Transverse colon (tissue), 3 donors: ENCODE results near the gene RHBDL2.

ENCODE experiments used
- CTCF ChIP-seq, 5 experiments: fragments of 200-600 bp in 3 of 5; fragments of 450-650 bp in 2 of 5; sonication (generic) in 3 of 5; IDR thresholded peaks; 1 replicate in 2 of 5; 2 replicates in 3 of 5; pipeline ENCODE4 v1.5.1; 2016 to 2017; ENCODE audit warnings: antibody characterized with exemption in 5 of 5, inconsistent platforms in 3 of 5, mild to moderate bottlenecking in 2 of 5, moderate library complexity in 1 of 5
- POLR2A ChIP-seq: fragments of 450-650 bp; IDR thresholded peaks from one replicate; pipeline ENCODE4 v1.6.1; 2016; ENCODE audit warnings: antibody characterized with exemption, mild to moderate bottlenecking, moderate library complexity

- TF ChIP-seq CTCF (IDR thresholded peaks at IDR 0.05) (peak in 4 of 5 experiments; percentile 23 to 63 (median 38)), POLR2A (peak; percentile 48)
Observed at GRCh38 chr1:38873027-38873969, 68.3 kb downstream of the RHBDL2 start, which contains the start of gene MYCBP.
